ENCODE measurements around the gene CRKL.
"Not testable (repeated sequence)": the region's sequence is repeated elsewhere in the genome, so short reads cannot be mapped to it uniquely, and the experiment has no call there.

CRKL gene

GRCh38 chr22:20901093-20902033 is 15.8 kb upstream of the CRKL start:
- DNase-seq, result not testable (repeated sequence)

- no peak for DNase-seq
Observed at GRCh38 chr22:20903093-20903492, 14.1 kb upstream of the CRKL start.

- no peak for DNase-seq
Observed at GRCh38 chr22:20904008-20904979, 12.9 kb upstream of the CRKL start.

- no peak for DNase-seq
Observed at GRCh38 chr22:20904980-20905355, 12.2 kb upstream of the CRKL start.

GRCh38 chr22:20905415-20906386 is 11.5 kb upstream of the CRKL start:
- DNase-seq, result no peak

GRCh38 chr22:20906387-20906767 is 10.8 kb upstream of the CRKL start:
- DNase-seq, result no peak

- DNase-seq, result not testable (repeated sequence)
Observed at GRCh38 chr22:20908717-20909116, 8.5 kb upstream of the CRKL start.

GRCh38 chr22:20909543-20910303 is 7.5 kb upstream of the CRKL start:
- no peak for DNase-seq

GRCh38 chr22:20912494-20912893 is 4.7 kb upstream of the CRKL start:
- no peak for DNase-seq

- DNase-seq, result no peak
Observed at GRCh38 chr22:20918663-20919218, 1.5 kb downstream of the CRKL start.

GRCh38 chr22:20919718-20920117 is 2.5 kb downstream of the CRKL start:
- no peak for DNase-seq

GRCh38 chr22:20920881-20921203 is 3.6 kb downstream of the CRKL start:
- DNase-seq, result no peak

- no peak for DNase-seq
Observed at GRCh38 chr22:20922141-20922751, 5.0 kb downstream of the CRKL start.

GRCh38 chr22:20926243-20926642 is 9.0 kb downstream of the CRKL start:
- DNase-seq, result no peak

- DNase-seq, result no peak
Observed at GRCh38 chr22:20927940-20928572, 10.8 kb downstream of the CRKL start.

- DNase-seq, result no peak
Observed at GRCh38 chr22:20928573-20928967, 11.4 kb downstream of the CRKL start.

- no peak for DNase-seq
Observed at GRCh38 chr22:20930004-20930403, 12.8 kb downstream of the CRKL start.

- DNase-seq, result not testable (repeated sequence)
Observed at GRCh38 chr22:20930435-20930834, 13.2 kb downstream of the CRKL start.

- no peak for DNase-seq
Observed at GRCh38 chr22:20931126-20931654, 14.0 kb downstream of the CRKL start.

GRCh38 chr22:20933910-20934309 is 16.7 kb downstream of the CRKL start:
- DNase-seq, result no peak
